ENCODE data around the gene FOXO6. TPM values are rescaled to one million over a fixed set of nuclear protein-coding genes. Genes with fewer than 3 reads are reported as not detected.

The FOXO6 gene
- total RNA-seq, 1 experiment from 2014 or later, result 0.05 TPM

- DNase-seq (ENCODE audit: extremely low read depth, low read depth), result no peak
These were observed 11.7 kb upstream of the FOXO6 start for GRCh38 chr1:41349361-41350054.

DNA sequence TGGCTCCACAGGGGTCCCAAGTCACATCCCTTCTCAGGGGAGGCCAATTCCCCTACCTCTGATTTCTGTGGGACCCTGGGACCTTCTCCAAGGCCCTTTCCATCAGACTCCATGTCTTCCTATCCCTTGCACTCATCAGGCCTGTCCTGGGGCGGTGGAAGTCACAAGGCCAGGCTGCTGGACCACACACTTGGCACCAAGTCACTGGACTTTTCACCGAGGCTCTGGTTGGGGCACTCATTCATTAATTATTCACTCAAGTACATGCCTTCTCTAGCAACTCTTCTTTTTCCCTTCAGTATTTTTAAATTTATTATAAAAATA lies 11.2 kb upstream of the FOXO6 start:
- no peak for DNase-seq (ENCODE audit: extremely low read depth, low read depth)

- no peak for DNase-seq (ENCODE audit: extremely low read depth, low read depth)
These were observed 9.7 kb upstream of the FOXO6 start for GRCh38 chr1:41351262-41352151.

DNA sequence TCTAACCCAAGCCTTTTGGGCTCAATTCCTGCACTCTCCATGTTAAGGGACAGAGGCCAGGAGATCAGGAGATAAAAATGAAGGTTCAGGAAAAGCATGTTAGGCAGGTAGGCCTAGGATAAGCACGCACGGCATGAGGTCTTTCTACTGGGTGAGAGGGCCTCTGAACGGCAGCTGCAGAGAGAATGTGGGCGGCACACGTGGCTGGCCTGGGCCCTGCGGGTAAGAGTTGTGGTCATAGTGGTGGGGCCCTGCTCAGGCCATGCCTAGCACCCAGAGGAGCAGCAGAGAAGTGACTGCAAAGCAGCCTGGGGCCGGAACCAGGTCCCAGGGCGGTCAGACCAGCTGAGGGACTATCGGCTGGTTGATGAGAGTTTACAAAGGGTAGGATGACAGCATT lies 7.5 kb upstream of the FOXO6 start:
- DNase-seq (ENCODE audit: extremely low read depth, low read depth), result no peak

GRCh38 chr1:41354956-41355355 lies 6.3 kb upstream of the FOXO6 start:
- DNase-seq (ENCODE audit: extremely low read depth, low read depth), result no peak

GRCh38 chr1:41355356-41355755 lies 5.9 kb upstream of the FOXO6 start:
- no peak for DNase-seq (ENCODE audit: extremely low read depth, low read depth)

- DNase-seq (ENCODE audit: extremely low read depth, low read depth), result no peak
These were observed 5.5 kb upstream of the FOXO6 start for GRCh38 chr1:41355761-41356160.

- no peak for DNase-seq (ENCODE audit: extremely low read depth, low read depth)
These were observed 4.5 kb upstream of the FOXO6 start for GRCh38 chr1:41356752-41357151.

- DNase-seq (ENCODE audit: extremely low read depth, low read depth), result no peak
These were observed 3.7 kb upstream of the FOXO6 start for GRCh38 chr1:41357451-41358101.

GRCh38 chr1:41358131-41359021 lies 2.9 kb upstream of the FOXO6 start:
- DNase-seq (ENCODE audit: extremely low read depth, low read depth), result no peak

DNA sequence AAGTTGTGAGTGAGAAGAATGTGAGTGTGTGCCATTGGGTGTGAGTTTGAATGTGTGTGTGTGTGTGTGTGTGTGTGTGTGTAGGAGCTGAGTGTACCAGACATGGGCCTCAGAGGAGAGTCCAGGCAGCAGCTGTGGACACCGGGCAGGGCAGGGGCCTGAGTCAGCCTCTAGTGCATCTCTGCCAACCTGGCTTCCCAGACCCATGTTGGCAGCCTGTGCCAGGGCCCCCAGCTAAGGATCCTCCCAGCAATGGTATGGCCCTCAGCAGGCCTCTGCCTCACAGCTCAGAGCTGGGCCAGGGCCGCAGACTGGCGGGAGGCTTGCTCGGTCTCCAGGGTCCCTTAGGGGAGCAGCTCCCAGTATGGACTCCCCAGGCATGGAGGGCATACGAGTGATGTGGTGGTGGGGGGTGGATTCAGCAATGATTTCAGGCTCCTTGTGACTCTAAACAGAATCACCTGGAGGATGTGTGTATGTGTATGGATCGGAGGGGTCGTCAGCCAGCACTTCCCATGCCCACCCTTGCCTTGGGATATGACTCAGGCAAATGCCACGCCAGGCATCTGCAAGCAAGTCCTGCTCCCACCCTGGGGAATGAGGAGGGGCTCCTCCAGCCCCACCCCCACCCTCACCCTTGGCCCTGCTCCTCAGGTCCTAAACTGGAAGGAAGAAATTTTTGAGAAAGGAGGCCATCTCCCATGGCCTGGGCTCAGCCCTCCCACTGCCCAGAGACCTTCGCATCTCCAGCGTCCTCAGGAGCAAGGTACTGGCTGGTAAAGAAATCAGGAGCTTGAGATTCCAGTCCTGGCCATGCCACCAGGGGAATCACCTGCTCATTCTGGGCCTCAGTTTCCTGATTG lies 1.8 kb upstream of the FOXO6 start:
- no peak for DNase-seq (ENCODE audit: extremely low read depth, low read depth)

GRCh38 chr1:41360074-41360785 lies 1.0 kb upstream of the FOXO6 start:
- DNase-seq (ENCODE audit: extremely low read depth, low read depth), result no peak

DNA sequence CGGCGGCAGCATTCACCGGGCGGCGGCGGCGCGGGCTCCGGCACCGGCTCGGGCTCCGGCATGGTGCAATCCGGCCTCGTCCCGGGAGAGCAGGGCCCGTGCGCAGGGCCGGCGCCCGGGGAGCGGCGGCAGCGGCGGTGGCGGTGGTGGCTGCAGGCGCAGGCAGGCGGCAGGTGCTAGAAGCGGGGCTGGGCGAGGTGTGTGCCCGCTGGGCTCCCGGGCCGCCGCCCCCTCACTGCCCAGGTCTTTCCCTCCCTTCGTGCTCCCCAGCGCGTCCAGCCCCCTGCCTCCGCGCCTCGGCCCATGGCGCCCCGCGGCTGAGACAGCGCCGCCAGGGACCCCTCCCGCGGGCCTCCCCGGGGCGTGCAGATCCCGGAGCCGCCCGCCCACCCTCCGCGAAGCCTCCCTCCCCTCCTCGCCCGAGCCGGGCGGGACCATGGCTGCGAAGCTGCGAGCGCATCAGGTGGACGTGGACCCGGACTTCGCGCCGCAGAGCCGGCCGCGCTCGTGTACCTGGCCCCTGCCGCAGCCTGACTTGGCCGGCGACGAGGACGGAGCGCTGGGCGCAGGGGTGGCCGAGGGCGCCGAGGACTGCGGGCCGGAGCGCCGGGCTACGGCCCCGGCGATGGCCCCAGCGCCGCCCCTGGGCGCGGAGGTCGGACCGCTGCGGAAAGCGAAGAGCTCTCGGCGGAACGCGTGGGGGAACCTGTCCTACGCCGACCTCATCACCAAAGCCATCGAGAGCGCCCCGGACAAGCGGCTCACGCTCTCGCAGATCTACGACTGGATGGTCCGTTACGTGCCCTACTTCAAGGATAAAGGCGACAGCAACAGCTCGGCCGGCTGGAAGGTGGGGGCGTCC lies 492 bp downstream of the FOXO6 start:
- no peak for DNase-seq (ENCODE audit: extremely low read depth, low read depth)

- DNase-seq (ENCODE audit: extremely low read depth, low read depth), result no peak
These were observed 1.1 kb downstream of the FOXO6 start for GRCh38 chr1:41362357-41362721.

- DNase-seq (ENCODE audit: extremely low read depth, low read depth), result no peak
These were observed 1.7 kb downstream of the FOXO6 start for GRCh38 chr1:41362749-41363590.

DNA sequence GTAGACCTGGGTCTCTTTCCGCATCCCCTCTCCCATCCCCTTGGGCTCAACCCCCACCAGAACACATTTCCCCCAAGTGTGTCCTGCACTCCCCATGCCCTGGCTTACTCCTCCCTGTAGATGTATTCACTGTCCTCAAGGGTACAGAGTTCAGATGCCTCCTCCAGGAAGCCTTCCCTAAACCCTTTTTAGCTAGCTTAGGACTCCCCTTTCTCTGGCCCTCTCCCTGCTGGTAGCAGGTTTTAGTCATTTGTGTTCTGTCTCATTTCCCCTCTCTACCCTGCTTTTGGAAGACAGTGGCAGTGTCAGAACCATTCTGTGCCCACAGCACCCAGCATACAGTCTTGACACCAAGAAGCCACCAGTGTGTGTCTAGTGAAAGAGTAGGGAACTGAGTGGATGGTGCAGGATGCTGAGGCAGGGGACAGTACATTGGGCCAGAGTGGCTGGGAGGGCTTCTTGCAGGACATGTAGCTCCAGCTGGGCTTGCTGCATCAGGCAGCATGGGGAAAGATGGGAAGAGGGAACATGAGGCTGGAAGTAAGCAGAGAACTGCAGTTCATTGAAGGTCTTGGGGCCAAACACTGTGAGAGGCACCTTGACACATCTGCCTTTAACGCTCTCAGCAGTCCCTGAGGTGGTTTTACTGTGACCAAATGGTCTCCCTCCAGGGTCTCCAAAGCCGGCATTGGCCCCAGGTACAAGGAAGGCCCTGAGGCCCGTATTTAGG lies 2.5 kb downstream of the FOXO6 start:
- no peak for DNase-seq (ENCODE audit: extremely low read depth, low read depth)

All from NCI-H460 (cell line).